22Rv1 (cell line): ENCODE results near the gene CDH2.

Experiments used
- H3K27ac ChIP-seq: fragments of 450-650 bp; 2 replicates; pipeline ENCODE4 v1.5.1; 2017
- ZFX ChIP-seq: fragments of 450-650 bp; IDR thresholded peaks from 2 replicates; pipeline ENCODE4 v1.6.1; 2017; ENCODE audit warnings: antibody characterized with exemption, borderline replicate concordance
- TF ChIP-seq, protein P1 (sequence below): fragments of 450-650 bp; IDR thresholded peaks from 2 replicates; pipeline ENCODE4 v1.5.1; 2017; ENCODE audit warnings: mild to moderate bottlenecking

The CDH2 gene

DNA sequence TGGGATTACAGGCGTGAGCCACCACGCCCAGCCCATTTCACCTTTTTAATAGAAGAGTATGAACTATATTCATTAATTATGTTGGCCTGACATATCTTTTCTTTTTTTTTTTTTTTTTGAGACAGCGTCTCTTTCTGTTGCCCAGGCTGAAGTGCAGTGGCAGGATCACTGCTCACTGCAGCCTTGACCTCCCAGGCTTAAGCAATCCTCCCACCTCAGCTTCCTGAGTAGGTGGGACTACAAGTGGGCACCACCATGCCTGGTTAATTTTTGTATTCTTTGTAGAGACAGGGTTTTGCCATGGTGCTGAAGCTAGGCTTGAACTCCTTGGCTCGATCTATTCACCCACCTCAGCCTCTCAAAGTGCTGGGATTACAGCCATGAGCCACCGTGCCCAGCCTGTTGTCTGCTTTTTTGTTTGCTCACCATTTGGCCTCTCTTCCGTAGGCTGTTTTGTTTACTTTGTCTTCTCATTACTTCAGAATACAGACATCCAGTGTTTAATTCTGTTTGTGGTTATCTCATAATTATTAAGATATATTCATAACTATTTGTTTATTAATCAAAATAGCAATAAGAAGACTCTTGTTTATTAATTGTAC, 16.3 kb upstream of the CDH2 start:
- H3K27ac ChIP-seq: no peak overlapping the region
- no peak for TF ChIP-seq ZFX
- TF ChIP-seq, protein P1, sequence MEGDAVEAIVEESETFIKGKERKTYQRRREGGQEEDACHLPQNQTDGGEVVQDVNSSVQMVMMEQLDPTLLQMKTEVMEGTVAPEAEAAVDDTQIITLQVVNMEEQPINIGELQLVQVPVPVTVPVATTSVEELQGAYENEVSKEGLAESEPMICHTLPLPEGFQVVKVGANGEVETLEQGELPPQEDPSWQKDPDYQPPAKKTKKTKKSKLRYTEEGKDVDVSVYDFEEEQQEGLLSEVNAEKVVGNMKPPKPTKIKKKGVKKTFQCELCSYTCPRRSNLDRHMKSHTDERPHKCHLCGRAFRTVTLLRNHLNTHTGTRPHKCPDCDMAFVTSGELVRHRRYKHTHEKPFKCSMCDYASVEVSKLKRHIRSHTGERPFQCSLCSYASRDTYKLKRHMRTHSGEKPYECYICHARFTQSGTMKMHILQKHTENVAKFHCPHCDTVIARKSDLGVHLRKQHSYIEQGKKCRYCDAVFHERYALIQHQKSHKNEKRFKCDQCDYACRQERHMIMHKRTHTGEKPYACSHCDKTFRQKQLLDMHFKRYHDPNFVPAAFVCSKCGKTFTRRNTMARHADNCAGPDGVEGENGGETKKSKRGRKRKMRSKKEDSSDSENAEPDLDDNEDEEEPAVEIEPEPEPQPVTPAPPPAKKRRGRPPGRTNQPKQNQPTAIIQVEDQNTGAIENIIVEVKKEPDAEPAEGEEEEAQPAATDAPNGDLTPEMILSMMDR: no peak

DNA sequence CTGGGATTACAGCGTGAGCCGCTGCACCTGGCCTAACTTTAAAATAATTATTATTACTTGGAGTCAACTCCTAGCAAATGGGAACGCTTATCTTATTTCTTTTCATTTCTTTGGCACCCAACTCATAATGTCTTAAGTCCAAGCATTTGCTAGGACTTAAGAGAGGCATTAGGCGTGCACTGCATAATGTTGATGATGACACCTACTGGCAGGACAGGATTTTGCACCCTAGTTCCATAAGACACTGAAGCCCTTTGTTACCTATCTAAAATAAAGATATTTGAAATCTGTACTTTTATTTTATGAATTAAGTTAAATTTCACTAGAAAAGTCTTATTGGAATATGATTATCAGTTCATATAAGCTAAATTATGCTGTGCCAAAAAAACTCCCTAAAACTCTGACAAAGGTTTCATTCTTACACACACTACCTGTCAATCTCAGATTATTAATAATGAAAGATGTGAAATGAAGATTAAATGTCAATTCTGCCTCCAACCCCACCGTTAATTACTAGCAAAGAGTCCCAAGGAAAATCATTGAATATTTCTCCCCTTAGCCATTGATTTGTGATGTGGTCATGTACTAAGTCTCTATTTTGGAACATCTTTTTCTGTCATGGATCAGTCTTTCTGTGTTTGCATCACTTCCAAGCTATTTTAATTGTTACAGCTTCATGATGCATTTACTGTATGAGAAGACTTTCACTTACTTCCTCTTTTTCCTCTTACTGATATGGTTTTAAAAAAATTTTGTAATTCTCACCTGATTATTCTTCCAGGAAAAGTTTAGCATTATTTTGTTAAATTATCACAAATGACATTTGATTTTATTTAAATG, 12.7 kb upstream of the CDH2 start:
- H3K27ac ChIP-seq: no peak overlapping the region
- no peak for TF ChIP-seq ZFX
- TF ChIP-seq, protein P1: peak; percentile 63

DNA sequence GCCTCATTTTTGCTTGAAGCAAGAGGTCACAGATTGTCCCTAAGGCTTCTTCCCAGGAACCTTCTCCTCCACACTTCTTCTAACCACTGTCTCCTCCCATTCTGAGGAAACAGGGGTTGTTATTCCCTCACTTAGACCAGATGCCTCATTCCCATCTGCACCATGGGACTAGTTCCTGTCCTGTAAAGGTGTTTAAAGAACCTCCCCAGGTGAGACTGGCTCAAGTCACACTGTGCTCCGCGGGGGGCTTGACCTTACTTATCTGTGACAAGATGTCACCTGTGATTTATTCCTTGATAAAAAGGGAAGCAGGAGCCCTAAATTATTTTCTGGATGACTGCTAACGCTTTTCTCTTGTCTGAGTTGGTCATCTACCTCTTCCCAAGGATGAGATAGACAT, 8.2 kb upstream of the CDH2 start:
- TF ChIP-seq ZFX: no peak
- TF ChIP-seq, protein P1: no peak
- H3K27ac ChIP-seq: no peak overlapping the region

DNA sequence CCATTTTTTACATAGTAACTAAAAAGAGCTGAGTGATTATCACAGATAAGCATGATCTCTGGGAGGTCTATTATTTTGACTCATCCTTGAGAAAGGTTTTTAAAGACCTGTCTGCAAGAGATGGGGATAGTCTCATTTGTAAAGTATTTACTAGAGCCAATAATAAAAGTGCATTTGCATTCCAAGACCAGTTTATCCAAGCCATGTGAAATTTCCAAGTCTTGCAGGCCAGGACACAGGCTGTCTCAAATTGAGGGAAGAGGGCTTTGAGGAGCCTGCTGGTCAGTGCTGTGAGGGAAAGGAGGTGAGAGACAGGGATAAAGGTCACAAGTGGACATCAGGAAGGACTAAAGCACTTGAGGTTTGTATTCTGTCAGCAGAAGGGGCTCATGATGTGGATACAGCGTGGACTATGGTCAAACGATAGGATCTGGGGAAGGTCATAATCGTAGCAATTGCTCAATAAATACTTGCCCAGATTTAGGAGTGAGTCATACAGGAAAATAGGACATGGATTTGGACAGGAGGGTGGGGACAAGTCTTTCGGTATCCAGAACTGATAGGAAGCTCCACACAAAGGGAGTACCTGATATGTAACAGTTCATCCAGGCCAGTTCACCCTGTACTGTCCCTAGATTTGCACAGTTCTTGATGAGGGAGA, 6.6 kb upstream of the CDH2 start:
- TF ChIP-seq, protein P1: no peak
- no peak overlapping the region for H3K27ac ChIP-seq

DNA sequence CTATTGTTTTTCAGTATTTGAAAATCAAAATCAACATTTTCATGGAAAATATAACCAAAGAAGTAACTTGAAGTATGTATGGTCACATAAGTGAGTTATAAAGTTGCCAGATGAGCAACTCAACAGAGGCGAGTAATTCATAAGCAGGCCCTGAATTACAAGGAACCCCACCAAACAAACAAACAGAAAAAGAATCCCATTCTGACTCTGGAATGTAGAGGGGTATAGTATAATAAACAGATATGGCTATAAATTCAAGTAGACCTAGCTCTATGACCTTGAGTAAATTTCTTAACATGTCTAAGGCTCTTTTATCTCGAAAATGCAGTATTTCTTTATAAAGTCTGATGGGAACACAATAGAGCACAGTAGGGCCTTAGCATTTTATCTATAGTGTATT, 4.7 kb upstream of the CDH2 start:
- TF ChIP-seq, protein P1: no peak
- no peak for TF ChIP-seq ZFX
- H3K27ac ChIP-seq: no peak overlapping the region

DNA sequence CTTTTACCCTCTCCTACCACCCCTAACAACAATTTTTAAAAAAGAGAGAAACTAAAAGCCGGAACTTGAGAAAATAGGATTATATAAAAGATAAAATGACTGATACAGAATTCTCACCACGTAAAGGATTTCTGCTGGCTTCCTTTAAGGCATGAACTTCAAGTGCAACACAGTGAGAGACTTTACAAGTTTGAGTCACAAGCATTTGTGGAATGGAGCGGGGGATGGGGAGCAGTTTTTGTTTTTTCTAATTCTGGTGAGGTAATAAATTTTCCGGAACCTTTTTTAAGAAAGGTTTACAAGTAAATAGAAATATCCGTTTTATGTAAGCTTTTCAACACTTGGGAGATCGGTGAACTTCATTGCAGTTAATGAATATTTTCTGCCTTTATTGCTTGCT, 1.8 kb upstream of the CDH2 start:
- TF ChIP-seq ZFX: no peak
- TF ChIP-seq, protein P1: no peak
- H3K27ac ChIP-seq: no peak overlapping the region
